ENCODE measurements around the gene CMSS1. TPM values are rescaled to one million over a fixed set of nuclear protein-coding genes. Genes with fewer than 3 reads are reported as not detected.

Gene CMSS1
- total RNA-seq, 1 experiment from 2014 or later = 77.8 TPM

DNA sequence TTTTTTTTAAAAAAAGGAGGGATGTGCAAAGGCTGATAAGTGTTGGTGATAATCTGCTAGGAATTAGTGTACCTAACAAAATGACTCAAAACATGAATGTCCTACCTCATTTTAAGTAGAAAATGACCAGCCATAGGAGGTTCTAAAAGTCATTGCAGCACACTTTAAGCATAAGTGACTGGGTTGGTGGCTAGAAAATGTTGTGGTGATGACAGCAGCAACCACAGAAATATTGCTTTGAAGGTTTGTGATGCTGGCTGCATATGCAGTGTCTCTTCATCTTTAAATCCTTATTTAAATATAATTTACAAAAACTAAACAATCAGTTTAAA, 55.2 kb downstream of the CMSS1 start:
- DNase-seq (ENCODE audit: extremely low read depth, low read depth) = no peak

DNA sequence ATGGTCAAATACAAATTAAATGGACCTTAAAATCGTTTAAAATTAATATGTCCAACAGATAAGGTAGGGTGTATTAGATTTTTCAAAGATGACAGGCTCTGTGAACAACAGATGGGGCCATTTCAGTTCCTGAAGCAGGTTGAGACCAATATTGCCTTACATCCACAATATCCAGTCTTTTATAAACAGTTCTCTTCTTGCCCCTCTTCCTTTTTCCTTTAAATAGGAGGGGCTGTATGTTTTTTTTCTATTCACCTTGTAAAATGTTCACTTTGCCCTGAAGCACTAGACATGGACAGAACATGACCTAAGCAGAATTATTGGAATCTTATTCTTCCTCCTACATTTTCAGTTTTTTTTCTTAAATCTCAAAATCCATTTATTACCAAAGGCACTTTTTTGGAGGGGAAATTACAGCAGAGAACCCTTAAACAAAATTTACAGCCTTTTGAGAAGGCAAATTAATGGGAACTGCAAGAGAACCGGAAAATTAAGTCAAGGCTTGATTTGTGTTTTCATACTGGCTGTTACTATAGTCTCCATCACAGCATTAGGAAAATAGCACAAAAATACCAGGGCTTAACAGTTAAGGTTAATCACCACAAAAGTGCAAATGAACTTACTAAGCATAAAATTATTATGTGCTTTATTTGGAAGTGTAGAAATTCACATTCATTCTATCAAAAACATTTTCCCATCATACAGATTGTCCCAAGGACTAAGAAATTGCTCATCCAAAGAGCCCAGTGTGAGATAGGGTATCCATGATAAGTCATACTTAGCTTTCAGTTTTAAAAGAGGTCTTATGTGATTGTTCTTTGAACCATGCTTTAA, 55.8 kb downstream of the CMSS1 start:
- DNase-seq (ENCODE audit: extremely low read depth, low read depth) = no peak

DNA sequence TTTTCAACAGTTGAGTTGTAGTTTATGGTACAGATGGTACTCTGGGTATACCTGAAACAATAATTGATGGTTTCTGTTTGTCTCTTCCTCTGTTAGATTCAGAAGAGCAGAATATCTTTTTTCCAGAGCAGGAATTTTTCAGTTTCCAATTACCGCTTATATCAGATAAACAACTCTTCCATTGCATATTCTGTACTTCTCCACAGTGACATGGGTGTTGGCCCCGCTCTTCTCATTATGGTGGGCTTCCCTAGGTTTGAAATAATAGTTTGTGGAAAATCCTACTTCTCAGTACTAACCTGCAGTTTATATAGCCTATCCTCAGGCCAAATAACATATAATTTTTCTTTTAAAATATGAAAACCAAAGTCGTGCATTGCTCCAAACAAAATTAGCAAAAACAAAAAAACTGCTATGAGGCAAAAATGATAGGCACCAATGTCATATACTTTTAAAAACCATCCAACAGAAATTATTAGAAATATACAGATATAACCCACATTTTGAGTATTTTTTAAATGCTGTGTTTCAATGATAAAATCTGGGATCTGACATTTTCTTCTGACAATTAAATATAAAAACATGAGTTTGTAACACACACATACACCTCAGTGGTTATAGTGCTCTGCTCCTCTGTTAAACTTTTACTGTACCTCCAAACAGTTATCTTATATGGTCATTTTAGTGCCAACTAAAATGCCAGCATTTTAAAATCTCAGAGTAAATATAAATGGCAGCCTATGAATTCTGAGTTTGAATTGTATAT, 56.8 kb downstream of the CMSS1 start:
- DNase-seq (ENCODE audit: extremely low read depth, low read depth) = no peak

DNA sequence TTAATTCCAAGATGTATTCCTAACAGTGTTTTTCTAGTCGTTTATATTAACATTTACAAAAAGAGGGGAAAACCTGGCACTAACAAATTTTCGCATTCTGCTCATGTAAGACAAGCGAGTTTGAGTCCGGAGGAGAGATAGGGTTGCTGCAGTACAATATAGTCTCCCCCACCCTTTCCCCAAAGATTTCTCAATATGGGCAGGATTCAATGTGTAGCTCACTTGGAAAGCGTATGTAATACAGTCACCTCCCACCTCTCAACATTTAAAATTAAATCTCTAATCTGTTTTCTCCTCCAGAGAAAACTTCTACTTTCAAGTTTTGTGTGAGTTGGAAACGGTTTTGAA, 57.9 kb downstream of the CMSS1 start:
- no peak for DNase-seq (ENCODE audit: extremely low read depth, low read depth)

DNA sequence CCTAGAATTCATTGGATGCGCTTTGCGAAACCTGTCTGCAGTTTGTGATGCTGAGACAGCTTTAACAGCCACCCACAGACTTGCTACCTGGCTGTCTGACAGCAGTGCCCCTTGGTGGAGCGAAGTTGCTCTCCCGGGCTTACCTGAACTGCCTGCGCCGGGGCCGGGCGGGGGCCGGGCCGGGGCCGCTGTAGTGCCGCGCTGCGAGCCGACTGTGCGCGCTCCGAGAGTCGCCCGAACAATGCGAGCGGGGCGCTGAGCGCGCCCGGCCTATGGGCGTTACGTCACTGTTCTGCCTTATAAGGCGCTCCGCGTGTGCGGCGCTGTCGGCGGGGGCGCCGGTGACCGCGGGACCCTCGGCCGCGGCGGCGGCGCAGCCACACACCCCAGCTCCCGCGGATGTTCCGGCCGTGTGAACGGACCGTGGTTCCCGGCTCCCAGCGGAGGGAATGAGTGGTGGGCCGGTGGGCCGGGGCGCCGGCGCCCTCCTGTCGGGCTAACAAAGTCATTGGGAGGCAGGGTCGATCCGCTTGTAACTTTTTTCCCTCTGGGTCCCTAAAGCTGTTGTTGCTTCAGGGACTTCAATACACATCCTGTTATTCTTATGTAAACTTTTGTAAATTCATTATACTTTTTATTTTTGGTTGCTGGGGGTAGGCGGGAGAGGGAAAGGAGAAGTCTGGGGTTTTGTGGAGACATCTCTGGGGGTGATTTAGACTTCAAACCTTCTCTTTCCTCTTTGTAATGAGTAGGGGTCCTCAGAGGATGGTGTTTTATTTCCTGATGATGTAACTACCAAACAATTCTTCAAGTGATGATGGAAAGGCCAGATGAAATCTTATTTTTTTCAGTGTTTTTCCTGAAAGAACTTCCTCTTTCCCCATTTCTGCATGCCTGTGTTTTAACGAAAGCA, 58.5 kb downstream of the CMSS1 start:
- peak; percentile 34 for DNase-seq (ENCODE audit: extremely low read depth, low read depth)

DNA sequence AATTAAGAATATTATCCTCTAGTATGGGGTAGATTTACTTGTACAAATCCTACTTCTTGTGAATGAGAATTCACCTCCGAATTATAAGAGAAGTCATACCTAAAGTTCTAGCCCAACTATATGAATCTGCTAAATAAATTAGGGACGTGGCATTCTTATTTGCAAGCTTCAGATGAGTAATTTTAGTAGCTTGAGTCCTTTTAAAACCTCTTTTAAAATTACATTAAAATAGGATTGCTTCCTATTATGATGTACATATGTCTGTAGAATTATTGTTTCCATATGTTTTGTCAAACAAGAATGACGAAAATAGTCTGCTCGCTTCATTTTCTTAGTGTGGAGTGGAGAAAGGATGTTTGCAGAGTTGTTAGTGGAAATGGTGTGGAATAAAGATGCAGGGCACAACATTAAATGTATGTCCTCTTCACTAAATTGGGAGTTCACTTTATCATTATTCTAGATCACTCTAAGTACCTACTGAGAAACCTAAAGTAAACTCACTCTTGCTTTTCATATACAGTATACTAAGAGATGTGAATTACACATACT, 59.4 kb downstream of the CMSS1 start:
- DNase-seq (ENCODE audit: extremely low read depth, low read depth) = no peak

DNA sequence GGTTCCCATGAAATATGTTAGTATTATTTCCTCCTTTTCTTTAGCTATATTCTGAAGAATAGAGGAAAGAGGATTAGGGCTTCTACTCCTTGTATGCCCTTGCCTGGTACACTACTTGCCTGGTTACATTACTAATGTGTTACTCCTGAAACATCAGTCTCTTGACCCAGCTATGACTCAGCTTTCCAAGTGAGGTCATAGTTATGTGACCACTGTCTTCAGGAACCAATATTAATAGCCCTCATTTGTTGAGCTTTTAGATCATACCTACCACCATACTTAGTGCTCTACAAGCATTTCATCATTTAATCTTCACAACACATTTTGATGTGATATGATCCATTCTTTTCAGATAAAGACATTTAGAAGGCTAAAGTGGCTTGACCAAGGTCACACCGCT, 60.3 kb downstream of the CMSS1 start:
- no peak for DNase-seq (ENCODE audit: extremely low read depth, low read depth)

DNA sequence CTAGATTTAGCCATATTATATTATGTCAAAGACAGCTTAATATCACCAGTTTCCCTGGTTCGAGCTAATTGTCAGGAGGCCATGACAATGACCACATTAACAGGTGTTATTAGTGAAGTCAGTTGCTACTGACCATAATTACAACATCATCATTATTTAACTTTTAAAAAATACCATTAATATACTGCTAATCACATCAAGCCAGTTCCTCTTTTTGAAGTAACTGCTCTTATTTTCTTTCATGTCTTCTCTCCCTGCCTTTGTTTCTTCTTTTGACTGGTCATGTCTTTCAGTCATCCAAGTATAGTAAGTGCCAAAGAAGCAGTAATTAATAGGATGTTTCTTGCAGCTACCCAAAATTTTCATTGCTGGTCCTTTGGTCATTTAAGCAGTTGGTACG, 61.6 kb downstream of the CMSS1 start:
- no peak for DNase-seq (ENCODE audit: extremely low read depth, low read depth)

DNA sequence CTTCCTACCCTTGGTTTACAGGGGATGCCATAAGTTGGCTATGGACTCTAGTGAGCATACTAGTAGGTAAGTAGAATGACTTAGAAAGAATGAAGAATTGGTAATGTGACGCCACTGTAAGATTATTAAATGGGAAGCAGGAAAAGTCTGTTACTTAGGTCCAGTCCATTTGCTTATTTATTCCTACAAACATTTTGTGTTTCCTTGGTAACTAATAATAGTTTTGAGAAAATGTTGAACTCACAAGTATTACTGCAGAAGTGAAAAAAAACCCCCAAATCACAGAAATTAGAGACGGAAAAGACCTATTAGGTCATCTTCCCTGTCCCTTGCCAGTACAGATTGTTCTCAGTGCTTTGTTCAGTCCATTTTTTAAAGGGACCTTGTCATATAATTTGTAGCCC, 63.5 kb downstream of the CMSS1 start:
- no peak for DNase-seq (ENCODE audit: extremely low read depth, low read depth)

DNA sequence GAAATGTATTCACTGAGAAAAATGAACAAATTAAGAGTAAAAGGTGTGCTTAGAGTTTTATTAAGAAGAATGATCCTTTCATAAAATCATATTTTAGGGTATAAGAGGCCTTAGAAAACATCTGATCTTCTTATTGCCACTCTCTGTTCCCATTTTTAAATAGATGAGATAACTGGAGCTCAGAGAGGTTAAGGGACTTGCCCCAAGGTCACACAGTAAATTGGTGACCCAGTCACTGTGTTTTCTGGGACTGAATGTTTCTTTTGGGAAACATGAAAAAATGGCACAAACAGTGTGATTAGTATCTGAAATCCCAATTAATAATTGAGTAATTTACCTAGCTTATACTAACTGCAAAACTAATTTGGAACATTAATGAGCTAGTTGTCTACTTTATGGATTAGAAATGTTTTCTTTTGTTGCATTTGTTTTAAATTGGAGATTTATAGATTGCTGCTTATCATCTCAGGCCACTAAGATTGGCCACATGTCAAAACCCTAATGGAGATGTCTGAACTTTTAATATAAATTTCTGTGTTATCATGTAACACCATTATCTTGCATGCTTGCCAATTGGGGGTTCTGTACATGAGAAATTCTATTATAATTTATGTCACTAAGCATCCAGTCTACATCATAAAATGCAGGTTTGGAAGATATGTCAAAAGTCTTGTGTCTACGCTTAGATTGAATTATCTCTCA, 64.9 kb downstream of the CMSS1 start:
- DNase-seq (ENCODE audit: extremely low read depth, low read depth) = no peak

DNA sequence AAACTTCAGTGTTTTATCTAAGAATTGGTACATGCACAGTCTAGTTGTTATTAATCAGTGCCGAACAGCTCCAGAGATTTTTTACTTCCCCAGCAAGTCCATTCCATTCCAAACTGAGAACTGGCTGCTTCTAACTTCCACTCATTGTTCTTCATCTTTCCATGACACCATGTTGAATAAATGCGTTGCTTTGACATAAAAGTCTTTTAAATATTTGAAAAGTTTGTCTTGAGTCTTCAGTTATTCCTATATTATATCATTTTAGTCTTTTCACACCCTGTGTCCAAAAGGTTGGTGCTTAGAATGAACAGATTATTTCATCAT, 65.4 kb downstream of the CMSS1 start:
- no peak for DNase-seq (ENCODE audit: extremely low read depth, low read depth)

DNA sequence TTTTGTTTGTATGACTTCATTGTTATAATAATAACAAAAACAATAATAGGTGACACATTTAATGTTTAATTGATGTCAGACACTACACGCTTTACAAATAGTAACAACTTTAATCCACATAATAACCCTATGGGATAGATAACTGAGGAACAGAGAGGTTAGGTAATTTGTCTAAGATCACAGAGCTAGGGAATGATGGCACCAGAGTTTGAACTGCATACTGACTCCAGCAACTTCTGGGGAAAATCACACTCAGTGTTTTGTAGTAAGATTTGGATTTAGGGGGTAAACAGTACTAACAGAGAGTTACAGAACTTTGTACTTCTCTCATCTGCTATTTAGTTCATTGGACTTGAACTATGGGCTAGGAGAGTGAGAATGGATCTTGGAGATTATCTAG, 66.0 kb downstream of the CMSS1 start:
- no peak for DNase-seq (ENCODE audit: extremely low read depth, low read depth)

DNA sequence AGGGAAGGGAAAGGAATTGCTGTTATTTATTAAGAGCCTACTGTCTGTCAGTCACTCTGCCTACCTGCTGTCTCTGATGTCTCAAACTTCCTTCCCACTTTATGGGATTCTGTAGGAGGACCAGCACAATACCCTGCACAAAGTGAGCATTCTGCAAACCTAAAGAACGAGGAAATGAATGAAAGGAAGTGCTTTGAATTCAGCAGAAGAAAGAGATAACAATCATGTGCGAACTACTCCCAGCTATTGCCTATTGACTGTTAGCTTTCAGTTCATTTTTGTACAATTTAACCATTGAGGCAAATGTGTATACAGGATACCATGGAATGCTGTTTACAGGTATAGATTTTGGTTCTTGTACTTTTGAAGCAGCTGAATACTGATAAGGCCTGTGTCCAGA, 66.8 kb downstream of the CMSS1 start:
- DNase-seq (ENCODE audit: extremely low read depth, low read depth) = no peak

DNA sequence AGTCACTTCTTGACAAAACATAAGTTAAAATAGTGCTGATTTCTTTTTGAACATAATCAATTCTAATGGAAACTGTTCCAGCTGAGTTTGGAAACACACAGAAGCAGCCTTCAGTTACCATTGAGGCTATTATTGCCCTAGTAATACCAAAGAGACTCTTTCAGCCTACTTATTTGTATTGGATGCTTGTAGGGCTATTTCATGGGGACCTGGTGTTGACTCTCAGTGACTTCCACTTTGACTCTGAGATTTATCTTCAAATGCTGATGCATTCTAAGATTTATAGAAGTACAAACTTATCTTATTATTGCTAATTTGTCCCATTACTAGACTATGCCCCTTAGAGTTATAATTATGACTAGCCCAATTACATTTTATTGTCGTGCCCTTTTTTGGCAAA, 67.4 kb downstream of the CMSS1 start:
- DNase-seq (ENCODE audit: extremely low read depth, low read depth) = no peak

DNA sequence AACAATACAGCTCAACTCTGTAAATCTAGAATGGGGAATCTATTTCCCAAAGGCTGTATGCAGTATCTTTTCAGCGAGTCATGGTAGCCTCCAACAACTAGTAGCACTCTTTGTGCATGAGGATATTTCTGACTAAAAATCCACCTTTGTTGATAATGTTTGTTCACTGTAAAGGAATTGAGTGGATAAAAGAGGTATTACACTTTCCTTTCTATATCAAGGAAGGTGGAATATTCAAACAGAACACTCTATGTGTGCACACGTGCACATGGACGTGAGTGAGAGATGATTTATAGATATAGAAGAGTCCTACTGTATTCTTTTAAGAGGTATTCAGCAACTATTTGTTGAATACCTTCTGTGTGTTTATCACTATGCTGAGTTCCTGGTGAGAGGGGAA, 68.2 kb downstream of the CMSS1 start:
- no peak for DNase-seq (ENCODE audit: extremely low read depth, low read depth)

DNA sequence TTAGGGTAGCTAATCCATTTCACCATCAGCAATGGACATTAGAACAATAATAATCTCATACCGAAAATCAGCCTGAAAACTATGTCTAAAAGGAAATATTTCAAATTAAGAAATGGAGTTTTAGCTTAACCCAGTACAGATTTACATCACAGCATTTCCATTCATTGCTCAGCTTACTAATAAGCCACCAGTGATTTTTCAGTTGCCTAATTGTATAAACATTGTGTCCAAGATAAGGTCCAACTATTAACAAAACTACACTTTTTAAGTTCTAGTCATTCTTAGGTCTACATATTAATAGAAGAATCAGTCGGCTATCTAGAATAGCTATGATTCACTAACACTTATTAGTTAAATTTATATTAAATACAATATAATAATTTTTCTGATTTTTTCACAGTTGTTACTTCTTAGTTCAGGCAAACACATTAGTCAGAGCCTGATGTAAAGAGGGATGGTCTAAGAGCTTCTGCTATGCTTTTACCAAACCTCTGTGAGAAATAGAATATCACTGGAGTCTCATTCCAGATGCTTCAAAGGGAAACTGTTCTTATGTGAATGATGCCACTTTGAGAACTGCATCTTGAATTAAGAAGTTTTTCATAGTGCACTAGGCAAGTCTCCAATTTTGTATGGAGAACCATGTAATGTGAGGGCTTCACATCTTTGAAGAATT, 74.1 kb downstream of the CMSS1 start:
- no peak for DNase-seq (ENCODE audit: extremely low read depth, low read depth)

DNA sequence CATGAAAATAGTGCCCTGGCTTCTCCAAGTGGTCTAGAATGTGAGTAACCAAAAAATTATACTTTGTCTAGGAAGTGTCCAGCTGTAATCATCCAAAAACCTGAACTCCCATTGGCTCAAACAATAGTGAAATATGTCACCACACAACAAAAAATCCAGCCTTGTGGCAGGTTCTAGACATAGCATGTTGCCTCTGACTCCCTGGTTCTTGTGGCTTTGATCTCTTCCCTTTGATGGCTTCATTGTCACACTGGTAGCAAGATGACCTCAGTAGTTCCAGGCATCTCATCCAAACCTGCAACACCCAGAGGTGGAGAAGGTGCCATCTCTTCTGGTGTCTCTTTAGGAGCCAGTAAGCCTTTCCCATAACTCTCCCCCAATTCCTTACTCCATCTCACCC, 74.7 kb downstream of the CMSS1 start:
- DNase-seq (ENCODE audit: extremely low read depth, low read depth) = no peak

DNA sequence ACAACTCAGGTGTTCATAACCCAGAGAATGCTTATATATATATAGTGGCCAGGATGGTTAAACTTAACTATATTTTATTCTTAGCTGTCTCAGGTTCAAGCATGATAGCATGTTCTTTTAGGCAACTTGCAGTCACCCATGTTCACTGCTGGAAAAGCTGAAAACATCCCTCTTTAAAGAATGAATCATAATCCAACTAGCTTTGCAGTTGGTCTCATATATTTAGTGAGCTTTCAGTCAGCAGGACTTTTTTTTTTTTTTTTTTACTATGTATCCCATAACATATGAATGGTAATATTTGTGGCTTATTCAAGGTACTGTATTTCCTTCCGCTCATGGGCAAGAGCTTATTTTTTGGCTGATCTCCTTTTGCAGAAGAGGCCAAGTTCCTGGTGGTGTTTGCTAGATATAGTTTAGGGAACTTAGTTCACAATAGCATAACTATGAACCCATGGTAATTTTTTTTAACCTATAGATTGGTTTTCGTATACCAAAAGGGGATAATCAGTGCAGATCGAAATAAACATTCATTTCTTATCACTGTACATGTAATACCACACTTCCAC, 77.6 kb downstream of the CMSS1 start:
- DNase-seq (ENCODE audit: extremely low read depth, low read depth) = no peak

DNA sequence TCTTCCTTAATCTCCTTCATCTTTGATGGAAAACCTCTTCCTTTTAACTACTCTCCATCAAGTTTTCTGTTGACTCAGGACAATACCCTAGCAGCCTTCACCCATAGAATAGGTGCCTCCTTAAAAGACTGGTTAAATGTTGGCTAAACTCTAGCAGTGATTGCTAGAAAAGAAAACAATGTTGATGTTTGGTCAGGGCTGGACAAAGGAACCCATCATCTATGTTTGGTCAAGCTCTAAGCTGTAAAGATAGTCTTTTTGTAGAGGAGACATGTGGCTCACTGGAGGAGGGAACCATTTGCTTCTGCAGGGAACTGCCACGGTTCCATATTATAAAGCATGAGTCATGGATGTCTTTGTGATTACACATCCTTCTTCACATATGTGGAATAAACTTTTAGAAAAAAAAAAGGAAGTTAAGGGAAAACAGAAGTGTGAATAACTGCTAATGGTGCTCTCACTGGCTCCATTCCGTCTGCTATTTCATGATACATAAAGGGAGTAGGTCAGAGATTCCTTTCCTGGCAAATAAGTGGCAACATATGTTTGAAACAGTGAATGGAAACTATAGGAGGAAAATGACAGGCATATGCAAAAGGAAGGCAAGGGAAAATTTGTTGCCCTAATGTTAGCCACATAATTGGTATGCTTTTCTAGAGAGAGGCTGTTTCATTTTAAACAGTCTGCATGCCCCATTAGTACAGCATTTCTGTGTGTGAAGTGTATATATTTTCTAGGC, 78.2 kb downstream of the CMSS1 start:
- DNase-seq (ENCODE audit: extremely low read depth, low read depth) = peak; percentile 27
